HG03066 (cell line): ENCODE measurements around the gene TRPV4.

Experiments
- ATAC-seq: cut with Tn5 transposase; IDR thresholded peaks from one replicate; pipeline ENCODE4 v1.9.1; 2021; ENCODE audit warnings: low read depth; ENCODE audit not compliant: unreplicated experiment

TRPV4 gene

GRCh38 chr12:109764776-109765445 is 68.3 kb downstream of the TRPV4 start:
- ATAC-seq, result no peak

- ATAC-seq, result no peak
Observed at GRCh38 chr12:109764123-109764522, 69.1 kb downstream of the TRPV4 start.

DNA sequence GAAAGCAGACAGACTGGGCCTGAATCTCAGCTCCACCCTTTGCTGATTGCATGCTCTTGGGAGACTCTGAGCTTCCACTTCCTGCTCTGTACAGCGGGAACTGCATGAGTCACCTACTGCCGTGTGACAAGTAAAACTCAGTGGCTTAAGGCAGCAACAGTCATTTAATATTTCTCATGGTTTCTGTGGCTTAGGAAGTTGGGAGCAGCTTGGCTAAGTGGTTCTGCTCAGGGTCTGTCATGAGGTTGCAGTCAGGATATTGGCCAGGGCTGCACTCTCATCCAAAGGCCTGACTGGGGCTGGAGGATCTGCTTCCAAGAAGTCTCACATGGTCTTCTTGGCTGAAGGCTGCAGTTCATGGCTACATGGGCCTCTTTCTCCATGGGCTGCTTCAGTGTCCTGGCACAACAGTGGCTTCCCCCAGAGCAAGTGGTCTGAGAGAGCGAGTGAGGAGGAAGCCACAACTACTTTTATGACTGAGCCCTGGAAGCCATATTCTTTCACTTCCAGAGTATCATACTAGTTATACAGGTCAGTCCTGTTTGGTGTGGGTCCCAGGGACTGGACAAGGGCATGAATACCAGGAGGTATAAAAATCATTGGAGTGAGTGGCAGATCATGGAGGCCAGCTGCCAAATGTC is 69.9 kb downstream of the TRPV4 start:
- ATAC-seq, result no peak

- ATAC-seq, result no peak
Observed at GRCh38 chr12:109762673-109763191, 70.5 kb downstream of the TRPV4 start.

GRCh38 chr12:109762071-109762672 is 71.0 kb downstream of the TRPV4 start:
- no peak for ATAC-seq

DNA sequence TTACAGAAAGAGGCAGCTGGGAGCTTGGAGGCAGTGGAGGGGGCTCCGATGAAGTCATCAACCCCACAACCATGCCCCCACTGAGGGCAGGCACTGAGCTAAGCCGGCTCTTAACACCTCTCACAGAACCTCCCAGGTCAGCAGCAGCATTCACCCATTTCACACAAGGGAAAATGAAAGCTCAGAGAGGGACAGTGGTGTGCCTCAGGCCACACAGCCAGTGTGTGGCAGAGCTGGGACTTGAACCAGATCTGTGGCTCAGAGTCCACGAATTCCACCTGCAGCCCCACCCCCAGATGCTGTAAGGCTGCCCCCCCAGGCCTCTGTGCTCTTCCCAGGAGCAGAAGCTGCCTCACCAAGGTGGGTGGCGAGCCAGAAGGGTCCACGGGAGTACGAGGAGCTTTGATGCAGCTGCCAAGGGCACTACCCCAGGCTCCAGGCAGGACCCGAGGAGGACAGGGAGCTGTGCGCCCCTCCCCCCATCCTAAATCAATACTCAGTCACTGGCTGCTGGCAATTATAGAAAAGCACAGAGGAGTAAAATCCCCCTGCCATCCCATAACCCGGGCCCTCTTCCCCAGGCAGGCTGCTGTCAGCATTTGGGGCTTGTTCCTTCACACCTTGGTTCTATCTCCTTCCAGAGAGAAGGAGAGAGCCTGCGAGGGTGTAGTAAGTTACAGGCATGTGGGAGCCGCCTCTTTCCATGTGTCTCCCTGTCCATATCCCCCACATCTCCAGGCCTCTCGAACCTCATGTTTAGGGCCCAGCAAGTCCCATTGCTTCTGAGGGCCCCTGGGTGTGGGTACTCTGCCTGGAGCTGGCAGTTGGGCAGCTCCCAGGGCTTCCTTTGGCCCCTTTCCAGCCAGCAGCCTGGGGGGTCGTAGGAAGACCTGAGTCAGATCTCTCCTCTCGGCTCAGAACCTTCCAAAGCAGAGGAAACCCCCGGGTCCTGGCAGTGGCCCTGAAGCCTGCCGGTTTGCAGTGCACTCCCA is 72.0 kb downstream of the TRPV4 start:
- no peak for ATAC-seq

DNA sequence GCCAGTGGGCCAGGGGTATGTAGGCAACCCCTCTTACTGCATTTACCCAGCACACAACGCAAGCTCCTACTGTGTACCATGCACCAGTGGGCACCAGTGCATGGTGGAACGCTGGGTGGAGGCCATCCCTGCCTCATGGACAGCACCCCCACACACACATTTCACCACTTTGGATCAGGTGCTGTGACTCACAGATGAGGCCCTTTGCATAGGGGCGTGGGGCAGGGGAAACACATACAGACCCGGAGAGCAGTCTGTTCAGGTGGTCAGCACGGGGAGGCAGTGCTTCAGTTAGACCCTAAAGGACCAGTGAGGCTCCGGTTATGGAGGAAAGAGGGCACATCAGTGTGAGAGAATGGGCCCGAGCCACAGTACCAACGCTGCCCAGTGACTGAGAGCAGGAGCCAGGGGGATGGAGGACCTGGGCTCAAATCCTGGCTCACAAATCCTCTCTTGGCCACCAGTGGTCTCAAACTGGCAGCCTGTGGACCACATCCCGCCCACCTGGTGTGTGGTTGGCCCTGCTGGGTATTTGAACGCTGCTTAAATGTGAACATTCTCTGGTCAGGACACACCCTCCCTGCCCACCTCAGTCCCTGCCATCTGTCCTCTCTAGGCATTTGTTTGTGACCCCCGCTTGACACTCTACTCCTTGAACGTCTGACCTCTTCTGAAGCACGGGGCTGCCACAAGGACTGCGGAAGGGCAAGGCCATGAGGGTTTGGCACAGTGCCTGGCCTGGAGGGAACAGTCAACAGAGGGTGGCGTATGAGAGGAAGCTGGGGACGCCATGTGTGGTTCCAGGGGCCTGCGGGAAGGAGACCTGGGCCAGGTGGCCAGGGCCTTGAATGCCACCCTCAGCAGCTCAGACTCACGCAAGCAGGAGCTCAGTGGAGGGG is 72.9 kb downstream of the TRPV4 start:
- no peak for ATAC-seq

- no peak for ATAC-seq
Observed at GRCh38 chr12:109759595-109759994, 73.6 kb downstream of the TRPV4 start.

DNA sequence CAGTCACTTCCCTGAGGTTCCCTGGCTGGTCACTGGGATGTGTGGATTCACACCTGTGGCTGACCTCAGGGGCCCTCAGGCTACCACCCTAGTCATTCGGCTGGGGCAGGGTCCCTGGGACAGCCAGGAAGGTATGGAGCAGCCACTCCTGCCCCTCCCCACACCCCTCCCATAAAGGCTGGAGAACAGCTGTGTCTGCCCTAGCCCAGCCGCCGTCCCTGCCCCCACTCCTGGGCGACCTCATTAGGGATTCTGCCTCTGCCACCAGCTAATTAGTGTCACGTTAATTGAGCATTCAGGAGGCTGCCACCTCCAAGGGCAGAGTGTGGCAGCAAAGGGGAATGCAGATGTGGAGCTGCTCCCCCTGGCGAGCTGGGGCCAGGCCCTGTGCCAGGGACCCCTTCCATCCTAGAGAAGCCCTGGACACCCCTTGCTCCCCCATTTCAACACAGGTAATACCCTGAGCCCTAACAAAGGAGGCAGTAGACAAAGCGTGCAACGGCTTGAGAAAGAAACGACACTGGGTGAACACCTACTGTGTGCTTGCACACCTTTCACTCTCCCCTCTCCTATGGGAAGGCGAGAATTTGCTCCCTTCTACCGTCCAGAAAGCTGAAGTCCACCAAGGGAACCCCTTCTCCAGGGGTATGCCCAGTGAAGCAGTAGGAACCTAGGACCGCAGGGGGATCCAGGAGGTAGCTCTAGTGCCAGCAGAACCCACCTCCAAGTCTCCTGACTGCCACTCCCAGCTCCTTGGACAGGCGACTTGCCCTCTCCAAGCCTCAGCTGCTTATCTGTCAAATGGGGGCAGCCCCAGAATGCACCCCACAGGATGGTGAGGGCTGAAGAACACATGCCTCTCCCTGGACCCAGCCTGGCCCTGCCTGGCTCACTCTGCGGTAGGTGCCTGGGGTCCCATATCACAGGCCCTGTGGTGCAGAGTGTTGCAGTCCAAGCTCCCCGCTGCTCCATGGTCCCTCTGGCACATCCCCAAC is 74.5 kb downstream of the TRPV4 start:
- no peak for ATAC-seq

DNA sequence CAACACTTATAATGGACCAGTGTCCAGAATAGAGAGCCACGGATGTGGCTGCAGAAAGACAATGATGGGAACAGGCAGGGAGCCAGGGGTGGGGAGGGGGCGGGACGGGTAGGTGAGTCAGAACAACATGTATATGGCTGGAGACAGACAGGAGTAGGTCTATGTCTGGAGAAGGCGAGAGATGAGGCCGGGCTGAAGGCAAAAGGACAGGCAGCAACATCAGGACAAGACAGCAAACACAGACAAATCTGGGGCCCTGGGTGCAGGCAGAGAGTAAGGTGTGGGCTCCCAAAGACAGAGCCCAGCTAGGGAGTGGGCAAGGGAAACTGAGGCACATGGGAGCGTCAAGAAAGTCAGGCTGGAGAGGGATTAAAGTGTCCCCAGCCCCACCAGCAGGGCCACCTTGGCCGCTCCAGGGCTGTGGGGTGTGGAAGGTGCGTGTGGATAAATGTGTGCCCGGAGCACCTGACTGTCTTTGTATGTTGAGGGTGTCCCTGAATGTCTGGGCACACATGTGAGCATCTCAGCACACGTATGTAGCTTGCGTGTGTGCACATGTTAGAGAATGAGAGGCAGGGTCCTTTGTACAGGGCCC is 75.4 kb downstream of the TRPV4 start:
- ATAC-seq, result no peak

GRCh38 chr12:109756457-109756856 is 76.7 kb downstream of the TRPV4 start:
- no peak for ATAC-seq

GRCh38 chr12:109753959-109754358 is 79.2 kb downstream of the TRPV4 start:
- ATAC-seq, result no peak

GRCh38 chr12:109753054-109753401 is 80.2 kb downstream of the TRPV4 start:
- no peak for ATAC-seq

DNA sequence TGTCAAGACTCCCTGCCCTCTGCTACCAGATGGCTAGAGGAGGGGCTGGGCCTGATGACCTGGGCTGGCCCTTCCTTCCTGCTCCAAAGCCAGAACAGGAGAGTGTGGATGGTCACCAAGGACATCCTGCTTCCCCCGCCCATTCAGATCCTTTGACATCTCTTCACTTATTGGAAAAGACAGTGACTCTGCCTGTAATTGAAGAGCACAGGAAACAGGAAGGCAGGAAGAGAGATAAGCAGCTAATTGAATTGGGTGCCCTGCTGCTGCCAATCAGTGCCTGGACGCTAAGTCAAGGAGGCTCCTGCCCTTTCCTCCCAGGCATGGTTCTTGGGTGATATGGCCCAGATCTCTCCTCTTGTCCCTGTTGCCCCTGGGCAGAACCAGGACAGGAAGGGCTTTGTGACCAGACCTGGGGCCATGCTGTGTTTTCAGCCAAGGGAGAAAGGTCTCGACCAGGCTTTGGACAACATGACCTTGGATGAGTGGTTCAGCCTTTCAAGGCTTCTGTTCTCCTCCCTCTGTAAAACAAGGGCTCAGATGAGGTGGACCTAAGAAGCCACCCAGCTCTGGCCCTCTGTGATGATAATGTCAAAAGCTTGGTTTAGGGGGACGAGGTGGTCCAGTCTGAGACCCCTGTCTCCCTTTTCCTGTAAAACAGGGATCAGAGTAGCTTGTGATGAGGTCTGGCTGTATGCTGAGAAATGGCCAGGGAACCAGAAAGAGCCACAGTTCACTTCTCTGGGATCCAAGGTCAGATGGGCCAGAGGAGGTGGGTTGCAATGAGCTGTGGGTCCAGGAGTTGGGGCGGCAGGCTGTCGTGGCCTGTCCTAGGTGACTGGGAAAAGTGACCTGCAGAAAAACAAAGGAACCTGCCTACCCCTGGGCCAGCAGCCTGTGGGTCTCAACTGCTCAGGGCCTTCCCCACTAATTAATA is 80.8 kb downstream of the TRPV4 start:
- no peak for ATAC-seq

GRCh38 chr12:109744986-109745942 is 87.9 kb downstream of the TRPV4 start:
- ATAC-seq, result no peak

DNA sequence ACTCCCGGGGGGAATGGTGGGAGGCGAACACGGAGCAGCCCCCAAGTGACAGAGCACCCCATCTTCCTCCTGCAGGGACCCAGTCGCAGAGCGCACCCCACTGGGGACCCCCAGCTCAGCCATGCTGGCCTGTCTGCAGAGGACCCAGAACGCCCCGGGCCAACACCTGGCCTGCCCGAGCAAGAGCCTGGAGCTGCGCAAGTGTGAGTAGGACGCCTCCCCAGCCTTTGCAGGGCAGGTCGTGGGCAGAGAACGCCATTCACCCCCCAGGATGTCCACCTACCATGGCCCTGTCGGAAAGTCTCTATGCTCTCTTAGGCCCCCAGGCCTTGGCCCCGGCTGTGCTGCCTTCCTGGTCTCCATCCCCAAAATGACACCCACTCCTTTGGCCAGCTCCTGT is 89.2 kb downstream of the TRPV4 start:
- no peak for ATAC-seq
